HCT116 (cell line): ENCODE results near the gene ETS1.

ENCODE experiments used
- CTCF ChIP-seq, 3 experiments: fragments of 200-600 bp in 1 of 3; sonication (generic) in 1 of 3; IDR thresholded peaks in 2 of 3; conservative IDR thresholded peaks in 1 of 3; 2 replicates each; pipeline ENCODE4 v1.5.1; 2012 to 2017; ENCODE audit warnings: low read depth in 2 of 3, low read length in 2 of 3, antibody characterized with exemption in 1 of 3, borderline replicate concordance in 1 of 3, control low read depth in 1 of 3, mild to moderate bottlenecking in 1 of 3, mixed read lengths in 1 of 3, mixed run types in 1 of 3, moderate library complexity in 1 of 3; ENCODE audit not compliant: insufficient read depth in 1 of 3
- FOSL1 ChIP-seq: IDR thresholded peaks from 2 replicates; pipeline ENCODE4 v1.6.1; 2012; ENCODE audit warnings: low read depth

- TF ChIP-seq CTCF (IDR thresholded peaks at IDR 0.05 in 2 of 3, conservative IDR thresholded peaks at IDR 0.05 in 1 of 3; ENCODE audit: borderline replicate concordance in 1 of 3, insufficient read depth in 1 of 3, low read depth in 2 of 3, low read length in 2 of 3) (no peak), FOSL1 (no peak)
Measured at GRCh38 chr11:128618603-128619002, 31.2 kb upstream of the ETS1 start.
